ENCODE data around the gene TCFL5. TPM values are rescaled to one million over a fixed set of nuclear protein-coding genes. Genes with fewer than 3 reads are reported as not detected.

TCFL5 gene
- total and polyA plus RNA-seq, 10 of the 15 experiments (the other 5 are each of a cell fraction or from before 2014, with no cell fraction given), result 0.48 to 8.1 (median 3.8) TPM

DNA sequence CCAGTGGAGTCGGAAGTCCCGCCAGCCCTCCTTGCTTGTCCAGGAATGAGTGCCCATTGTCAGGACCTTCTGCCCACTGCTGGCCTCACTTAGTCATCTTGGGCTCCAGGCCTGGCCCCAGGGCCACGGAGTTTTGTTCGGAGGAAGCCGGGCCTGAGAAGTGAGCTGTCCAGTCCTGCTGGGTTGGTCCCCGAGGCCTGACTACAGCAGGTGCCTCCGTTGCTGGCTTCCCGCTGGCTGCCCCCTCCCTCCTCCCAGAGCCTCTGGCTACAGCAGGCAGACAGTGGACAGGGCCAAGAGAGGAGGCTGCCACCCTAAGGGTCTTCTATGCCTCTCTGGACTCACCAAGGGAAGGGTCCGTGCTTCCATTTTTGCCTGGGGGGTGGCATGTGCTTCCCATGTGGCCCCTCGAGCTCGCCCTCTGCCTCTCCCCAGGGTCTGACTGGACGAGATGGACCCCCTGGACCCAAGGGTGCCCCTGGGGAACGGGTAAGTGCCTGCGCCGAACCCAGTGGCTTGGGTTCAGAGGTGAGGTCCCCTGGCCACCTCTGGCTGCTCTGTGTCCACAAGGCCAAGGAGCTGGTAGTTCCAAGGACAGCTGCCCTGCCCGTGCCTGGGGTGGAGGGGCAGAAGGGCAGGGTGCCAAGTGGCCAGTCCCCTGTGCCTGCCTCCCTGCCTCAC is 42.0 kb downstream of the TCFL5 start (continued):
- TF ChIP-seq, protein P1, sequence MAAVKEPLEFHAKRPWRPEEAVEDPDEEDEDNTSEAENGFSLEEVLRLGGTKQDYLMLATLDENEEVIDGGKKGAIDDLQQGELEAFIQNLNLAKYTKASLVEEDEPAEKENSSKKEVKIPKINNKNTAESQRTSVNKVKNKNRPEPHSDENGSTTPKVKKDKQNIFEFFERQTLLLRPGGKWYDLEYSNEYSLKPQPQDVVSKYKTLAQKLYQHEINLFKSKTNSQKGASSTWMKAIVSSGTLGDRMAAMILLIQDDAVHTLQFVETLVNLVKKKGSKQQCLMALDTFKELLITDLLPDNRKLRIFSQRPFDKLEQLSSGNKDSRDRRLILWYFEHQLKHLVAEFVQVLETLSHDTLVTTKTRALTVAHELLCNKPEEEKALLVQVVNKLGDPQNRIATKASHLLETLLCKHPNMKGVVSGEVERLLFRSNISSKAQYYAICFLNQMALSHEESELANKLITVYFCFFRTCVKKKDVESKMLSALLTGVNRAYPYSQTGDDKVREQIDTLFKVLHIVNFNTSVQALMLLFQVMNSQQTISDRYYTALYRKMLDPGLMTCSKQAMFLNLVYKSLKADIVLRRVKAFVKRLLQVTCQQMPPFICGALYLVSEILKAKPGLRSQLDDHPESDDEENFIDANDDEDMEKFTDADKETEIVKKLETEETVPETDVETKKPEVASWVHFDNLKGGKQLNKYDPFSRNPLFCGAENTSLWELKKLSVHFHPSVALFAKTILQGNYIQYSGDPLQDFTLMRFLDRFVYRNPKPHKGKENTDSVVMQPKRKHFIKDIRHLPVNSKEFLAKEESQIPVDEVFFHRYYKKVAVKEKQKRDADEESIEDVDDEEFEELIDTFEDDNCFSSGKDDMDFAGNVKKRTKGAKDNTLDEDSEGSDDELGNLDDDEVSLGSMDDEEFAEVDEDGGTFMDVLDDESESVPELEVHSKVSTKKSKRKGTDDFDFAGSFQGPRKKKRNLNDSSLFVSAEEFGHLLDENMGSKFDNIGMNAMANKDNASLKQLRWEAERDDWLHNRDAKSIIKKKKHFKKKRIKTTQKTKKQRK (IDR thresholded peaks at IDR 0.05; ENCODE audit: low read depth, low read length), result no peak
- TF ChIP-seq, protein P2, sequence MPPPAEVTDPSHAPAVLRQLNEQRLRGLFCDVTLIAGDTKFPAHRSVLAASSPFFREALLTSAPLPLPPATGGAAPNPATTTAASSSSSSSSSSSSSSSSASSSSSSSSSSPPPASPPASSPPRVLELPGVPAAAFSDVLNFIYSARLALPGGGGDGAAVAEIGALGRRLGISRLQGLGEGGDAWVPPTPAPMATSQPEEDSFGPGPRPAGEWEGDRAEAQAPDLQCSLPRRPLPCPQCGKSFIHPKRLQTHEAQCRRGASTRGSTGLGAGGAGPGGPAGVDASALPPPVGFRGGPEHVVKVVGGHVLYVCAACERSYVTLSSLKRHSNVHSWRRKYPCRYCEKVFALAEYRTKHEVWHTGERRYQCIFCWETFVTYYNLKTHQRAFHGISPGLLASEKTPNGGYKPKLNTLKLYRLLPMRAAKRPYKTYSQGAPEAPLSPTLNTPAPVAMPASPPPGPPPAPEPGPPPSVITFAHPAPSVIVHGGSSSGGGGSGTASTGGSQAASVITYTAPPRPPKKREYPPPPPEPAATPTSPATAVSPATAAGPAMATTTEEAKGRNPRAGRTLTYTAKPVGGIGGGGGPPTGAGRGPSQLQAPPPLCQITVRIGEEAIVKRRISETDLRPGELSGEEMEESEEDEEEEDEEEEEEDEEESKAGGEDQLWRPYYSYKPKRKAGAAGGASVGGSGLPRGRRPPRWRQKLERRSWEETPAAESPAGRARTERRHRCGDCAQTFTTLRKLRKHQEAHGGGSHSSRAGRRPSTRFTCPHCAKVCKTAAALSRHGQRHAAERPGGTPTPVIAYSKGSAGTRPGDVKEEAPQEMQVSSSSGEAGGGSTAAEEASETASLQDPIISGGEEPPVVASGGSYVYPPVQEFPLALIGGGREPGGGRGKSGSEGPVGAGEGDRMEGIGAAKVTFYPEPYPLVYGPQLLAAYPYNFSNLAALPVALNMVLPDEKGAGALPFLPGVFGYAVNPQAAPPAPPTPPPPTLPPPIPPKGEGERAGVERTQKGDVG (CRISPR knock-in tag; IDR thresholded peaks at IDR 0.05), result no peak
- TF ChIP-seq EGR1 (IDR thresholded peaks at IDR 0.05; ENCODE audit: borderline replicate concordance in 1 of 2, low read depth in 2 of 2, low read length in 2 of 2) (no peak), LARP7 (IDR thresholded peaks at IDR 0.05) (no peak), SREBF2 (IDR thresholded peaks at IDR 0.05; ENCODE audit: low read length) (no peak), ETV6 (conservative IDR thresholded peaks at IDR 0.05 in 1 of 2, IDR thresholded peaks at IDR 0.05 in 1 of 2; ENCODE audit: borderline replicate concordance in 1 of 2, low read depth in 1 of 2) (no peak), CHD1 (IDR thresholded peaks at IDR 0.05; ENCODE audit: low read depth, low read length) (no peak)
- TF ChIP-seq, protein P3, sequence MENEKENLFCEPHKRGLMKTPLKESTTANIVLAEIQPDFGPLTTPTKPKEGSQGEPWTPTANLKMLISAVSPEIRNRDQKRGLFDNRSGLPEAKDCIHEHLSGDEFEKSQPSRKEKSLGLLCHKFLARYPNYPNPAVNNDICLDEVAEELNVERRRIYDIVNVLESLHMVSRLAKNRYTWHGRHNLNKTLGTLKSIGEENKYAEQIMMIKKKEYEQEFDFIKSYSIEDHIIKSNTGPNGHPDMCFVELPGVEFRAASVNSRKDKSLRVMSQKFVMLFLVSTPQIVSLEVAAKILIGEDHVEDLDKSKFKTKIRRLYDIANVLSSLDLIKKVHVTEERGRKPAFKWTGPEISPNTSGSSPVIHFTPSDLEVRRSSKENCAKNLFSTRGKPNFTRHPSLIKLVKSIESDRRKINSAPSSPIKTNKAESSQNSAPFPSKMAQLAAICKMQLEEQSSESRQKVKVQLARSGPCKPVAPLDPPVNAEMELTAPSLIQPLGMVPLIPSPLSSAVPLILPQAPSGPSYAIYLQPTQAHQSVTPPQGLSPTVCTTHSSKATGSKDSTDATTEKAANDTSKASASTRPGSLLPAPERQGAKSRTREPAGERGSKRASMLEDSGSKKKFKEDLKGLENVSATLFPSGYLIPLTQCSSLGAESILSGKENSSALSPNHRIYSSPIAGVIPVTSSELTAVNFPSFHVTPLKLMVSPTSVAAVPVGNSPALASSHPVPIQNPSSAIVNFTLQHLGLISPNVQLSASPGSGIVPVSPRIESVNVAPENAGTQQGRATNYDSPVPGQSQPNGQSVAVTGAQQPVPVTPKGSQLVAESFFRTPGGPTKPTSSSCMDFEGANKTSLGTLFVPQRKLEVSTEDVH (IDR thresholded peaks at IDR 0.05; ENCODE audit: low read depth, partially characterized antibody), result no peak
- TF ChIP-seq, protein P4, sequence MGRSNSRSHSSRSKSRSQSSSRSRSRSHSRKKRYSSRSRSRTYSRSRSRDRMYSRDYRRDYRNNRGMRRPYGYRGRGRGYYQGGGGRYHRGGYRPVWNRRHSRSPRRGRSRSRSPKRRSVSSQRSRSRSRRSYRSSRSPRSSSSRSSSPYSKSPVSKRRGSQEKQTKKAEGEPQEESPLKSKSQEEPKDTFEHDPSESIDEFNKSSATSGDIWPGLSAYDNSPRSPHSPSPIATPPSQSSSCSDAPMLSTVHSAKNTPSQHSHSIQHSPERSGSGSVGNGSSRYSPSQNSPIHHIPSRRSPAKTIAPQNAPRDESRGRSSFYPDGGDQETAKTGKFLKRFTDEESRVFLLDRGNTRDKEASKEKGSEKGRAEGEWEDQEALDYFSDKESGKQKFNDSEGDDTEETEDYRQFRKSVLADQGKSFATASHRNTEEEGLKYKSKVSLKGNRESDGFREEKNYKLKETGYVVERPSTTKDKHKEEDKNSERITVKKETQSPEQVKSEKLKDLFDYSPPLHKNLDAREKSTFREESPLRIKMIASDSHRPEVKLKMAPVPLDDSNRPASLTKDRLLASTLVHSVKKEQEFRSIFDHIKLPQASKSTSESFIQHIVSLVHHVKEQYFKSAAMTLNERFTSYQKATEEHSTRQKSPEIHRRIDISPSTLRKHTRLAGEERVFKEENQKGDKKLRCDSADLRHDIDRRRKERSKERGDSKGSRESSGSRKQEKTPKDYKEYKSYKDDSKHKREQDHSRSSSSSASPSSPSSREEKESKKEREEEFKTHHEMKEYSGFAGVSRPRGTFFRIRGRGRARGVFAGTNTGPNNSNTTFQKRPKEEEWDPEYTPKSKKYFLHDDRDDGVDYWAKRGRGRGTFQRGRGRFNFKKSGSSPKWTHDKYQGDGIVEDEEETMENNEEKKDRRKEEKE (IDR thresholded peaks at IDR 0.05), result no peak
- TF ChIP-seq, protein P5, sequence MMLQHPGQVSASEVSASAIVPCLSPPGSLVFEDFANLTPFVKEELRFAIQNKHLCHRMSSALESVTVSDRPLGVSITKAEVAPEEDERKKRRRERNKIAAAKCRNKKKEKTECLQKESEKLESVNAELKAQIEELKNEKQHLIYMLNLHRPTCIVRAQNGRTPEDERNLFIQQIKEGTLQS (IDR thresholded peaks at IDR 0.05; ENCODE audit: borderline replicate concordance, extremely low read depth, low read depth, low read length), result no peak
